GM19395 (cell line): Measurements from ENCODE around the gene ALPK3.
"Not testable (repeated sequence)": the region's sequence is repeated elsewhere in the genome, so short reads cannot be mapped to it uniquely, and the experiment has no call there.

Source experiments
- ATAC-seq: cut with Tn5 transposase; IDR thresholded peaks from one replicate; pipeline ENCODE4 v1.9.1; 2021; ENCODE audit warnings: mild to moderate bottlenecking, moderate library complexity; ENCODE audit not compliant: unreplicated experiment

ALPK3 gene

DNA sequence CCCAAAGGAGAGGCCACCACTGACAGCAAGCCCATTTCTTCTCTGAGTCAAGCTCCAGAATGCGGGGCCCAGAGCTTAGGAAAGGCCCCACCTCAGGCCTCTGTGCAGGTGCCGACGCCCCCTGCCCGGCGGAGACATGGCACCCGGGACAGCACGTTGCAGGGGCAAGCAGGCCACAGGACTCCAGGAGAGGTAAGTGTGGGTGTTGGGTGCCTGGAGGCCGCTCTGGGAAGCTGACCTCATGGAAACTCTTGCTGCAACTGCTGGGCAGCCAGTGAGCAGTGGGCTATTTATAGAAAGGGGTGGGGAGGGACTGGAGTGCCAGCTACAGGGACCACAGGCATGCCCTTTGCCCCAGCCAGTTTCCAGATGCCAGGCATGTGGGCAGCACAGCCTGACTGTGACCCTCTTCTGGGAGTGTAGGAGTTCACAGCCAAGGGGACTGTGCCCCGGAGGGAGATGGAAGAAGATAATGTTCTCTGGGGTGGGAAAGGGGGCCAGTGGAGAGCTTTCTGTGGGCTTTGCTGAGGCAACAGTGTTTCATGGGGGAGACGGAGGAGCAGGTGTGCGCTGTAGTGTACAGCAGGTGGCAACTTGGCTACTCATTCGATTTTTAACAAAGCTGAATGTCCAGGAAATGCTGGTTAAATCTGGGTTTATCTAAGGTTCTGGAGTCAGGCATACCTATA, 23.7 kb downstream of the ALPK3 start:
- no peak for ATAC-seq

GRCh38 chr15:84842781-84843180, 25.6 kb downstream of the ALPK3 start:
- no peak for ATAC-seq

- no peak for ATAC-seq
Observed at GRCh38 chr15:84844964-84845363, 27.8 kb downstream of the ALPK3 start.

GRCh38 chr15:84845631-84846030, 28.5 kb downstream of the ALPK3 start:
- ATAC-seq: not testable (repeated sequence)

DNA sequence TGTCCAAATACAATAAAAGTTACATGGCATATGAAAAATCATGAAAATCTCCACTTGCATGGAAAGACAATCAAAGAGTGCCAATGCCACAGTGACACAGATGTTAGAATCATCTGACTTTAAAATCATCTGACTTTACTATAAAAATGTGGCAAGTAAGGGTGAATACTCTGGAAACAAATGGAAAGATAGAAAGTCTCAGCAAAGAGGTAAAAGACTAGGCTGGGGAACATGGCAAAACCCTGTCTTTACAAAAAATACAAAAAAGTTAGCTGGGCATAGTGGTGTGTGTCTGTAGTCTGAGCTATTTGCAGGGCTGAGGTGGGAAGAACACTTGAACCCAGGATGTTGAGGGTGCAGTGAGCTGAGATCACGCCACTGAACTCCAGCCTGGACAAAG, 29.1 kb downstream of the ALPK3 start:
- ATAC-seq: no peak

- no peak for ATAC-seq
Observed at GRCh38 chr15:84847382-84847781, 30.2 kb downstream of the ALPK3 start.

DNA sequence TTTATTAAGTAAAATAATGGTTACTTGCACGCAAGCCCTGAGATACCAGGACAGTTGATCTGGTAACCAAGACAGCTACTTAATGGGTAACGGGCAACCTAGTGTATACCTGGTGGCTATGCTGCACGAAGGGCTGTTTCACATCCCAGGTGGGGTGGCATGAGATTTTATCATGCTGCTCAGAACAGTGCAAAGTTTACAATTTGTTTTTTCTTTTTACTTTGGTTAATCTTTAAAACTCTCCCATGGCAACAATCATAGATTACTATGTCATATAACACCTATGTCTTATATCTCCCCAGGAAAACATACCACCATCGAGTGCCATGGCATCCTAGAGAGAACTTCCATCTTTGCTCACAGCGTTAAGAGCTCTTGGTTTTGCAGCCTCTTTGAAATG, 35.1 kb downstream of the ALPK3 start:
- ATAC-seq: no peak

DNA sequence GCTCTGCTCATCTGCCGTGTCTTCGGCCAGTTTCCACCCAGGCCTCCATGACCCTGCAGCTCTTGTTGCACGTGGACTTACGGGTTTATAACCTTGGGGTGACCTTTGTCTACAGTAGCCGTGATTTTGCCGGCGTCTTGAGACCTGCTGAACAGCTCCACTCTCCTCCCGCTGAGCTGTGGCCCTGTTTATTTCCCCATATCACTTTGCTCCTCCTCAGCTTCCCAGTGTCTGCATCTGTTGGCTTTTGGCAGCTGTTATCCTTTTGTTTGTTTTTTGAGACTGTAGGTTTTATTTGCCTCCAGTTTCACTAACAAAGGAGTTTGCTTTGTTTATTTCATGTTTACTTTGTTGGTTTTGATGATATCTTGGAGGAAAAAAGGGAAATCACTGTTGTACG, 38.0 kb downstream of the ALPK3 start:
- ATAC-seq: no peak

DNA sequence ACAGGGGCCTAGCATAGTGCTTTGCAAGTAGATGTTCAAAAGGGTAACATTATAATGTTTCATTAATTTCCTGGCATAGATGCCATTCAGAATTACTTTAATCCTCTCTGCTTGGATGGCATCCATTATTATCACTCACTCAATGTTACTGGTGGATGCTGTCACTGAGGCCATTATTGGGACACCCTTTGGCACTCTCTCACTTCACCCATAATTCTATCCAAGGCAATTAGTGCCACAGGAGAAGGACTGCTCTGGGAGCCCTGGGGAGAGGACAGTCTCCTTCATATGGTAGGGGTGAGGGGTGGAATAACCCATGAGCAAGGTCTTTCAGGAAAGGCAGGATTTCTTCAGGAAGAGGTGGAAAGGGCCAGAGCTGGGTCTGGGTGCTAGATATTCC, 38.6 kb downstream of the ALPK3 start:
- no peak for ATAC-seq

GRCh38 chr15:84856731-84857417, 39.7 kb downstream of the ALPK3 start:
- no peak for ATAC-seq

- no peak for ATAC-seq
Observed at GRCh38 chr15:84857418-84858004, 40.4 kb downstream of the ALPK3 start.

GRCh38 chr15:84858231-84858630, 41.1 kb downstream of the ALPK3 start:
- ATAC-seq: no peak

DNA sequence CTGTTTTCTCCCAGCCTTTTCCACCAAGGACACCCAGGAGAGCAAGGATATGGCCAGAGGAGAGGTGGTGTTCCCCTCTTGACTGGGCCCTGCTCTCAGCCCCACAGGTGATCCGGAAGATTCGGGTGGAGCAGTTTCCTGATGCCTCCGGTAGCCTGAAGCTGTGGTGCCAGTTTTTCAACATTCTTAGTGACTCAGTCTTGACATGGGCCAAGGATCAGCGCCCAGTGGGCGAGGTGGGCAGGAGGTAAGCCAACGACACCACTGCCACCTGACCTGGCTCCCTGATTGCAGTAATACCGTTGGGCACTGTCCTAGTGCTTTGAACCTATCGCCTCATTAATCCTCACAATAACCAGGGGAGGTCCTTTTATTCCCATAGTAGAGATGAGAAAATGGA, 42.0 kb downstream of the ALPK3 start:
- ATAC-seq: no peak

- no peak for ATAC-seq
Observed at GRCh38 chr15:84859651-84860050, 42.5 kb downstream of the ALPK3 start.

DNA sequence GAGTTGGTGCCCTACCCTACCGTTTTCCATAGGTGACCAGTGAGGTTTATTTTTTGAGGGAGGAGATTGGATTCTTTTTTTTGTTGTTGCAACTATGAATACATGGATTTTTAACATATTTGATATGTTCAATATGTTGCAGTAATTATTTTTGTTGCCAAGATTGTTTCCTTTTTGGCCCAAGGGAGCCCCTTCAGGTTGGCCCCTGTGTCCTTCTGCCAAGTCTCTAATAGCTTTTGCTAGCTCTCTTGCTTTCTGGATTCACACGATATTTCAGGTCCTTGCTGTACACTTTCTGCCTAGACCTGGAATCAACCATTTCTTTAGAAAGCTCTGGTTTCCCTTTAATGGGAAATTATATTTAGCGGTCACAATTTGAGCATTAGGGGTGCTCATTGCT, 44.6 kb downstream of the ALPK3 start:
- ATAC-seq: no peak

GRCh38 chr15:84862214-84862975, 45.2 kb downstream of the ALPK3 start:
- ATAC-seq: no peak

- ATAC-seq: no peak
Observed at GRCh38 chr15:84863565-84864443, 46.6 kb downstream of the ALPK3 start.

- no peak for ATAC-seq
Observed at GRCh38 chr15:84864444-84864795, 47.3 kb downstream of the ALPK3 start.

DNA sequence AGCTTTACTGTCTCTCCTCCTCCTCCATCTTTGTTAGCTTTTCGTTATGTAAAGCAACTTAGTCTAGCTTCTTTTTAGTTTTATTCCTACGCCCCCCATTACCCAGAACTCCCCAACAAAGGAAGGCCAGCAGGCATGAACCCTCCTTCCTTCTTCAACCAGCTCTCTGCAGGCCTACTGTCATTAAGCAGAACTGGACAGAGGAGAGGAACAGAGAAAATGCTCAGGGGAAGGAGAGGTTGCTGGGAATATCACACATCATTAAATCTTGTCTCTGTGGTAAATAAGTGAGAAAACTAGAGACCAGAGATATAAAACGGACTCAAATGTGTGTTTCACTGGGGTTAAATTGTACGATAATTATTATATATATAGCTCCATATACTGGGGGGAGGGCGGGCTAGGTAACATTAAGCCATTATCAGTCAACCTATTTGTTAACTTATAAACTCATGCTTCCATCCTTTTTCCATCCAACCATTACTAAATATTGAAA, 48.0 kb downstream of the ALPK3 start:
- ATAC-seq: no peak

GRCh38 chr15:84868037-84868880, 51.1 kb downstream of the ALPK3 start:
- no peak for ATAC-seq
